HG03457 (cell line): ENCODE results near the gene NFATC2IP.
"Not testable (repeated sequence)": the region's sequence is repeated elsewhere in the genome, so short reads cannot be mapped to it uniquely, and the experiment has no call there.

Experiments
- ATAC-seq: cut with Tn5 transposase; IDR thresholded peaks from one replicate; pipeline ENCODE4 v1.9.1; 2021; ENCODE audit warnings: moderate number of reproducible peaks; ENCODE audit not compliant: unreplicated experiment

Gene NFATC2IP

GRCh38 chr16:28964496-28964895 lies 13.8 kb downstream of the NFATC2IP start:
- ATAC-seq = no peak

- ATAC-seq = no peak
Observed at GRCh38 chr16:28967156-28967555, 16.4 kb downstream of the NFATC2IP start.

GRCh38 chr16:28969696-28970095 lies 19.0 kb downstream of the NFATC2IP start:
- ATAC-seq = not testable (repeated sequence)

- ATAC-seq = no peak
Observed at GRCh38 chr16:28974007-28974436, 23.3 kb downstream of the NFATC2IP start.

GRCh38 chr16:28974437-28975157 lies 23.9 kb downstream of the NFATC2IP start, which contains the start of gene SPNS1:
SPNS1 (plus strand) TSS chr16:28974778; CDS start chr16:28975152, 374 bp downstream.
- peak; percentile 68 for ATAC-seq

GRCh38 chr16:28975158-28975599 lies 24.4 kb downstream of the NFATC2IP start:
- ATAC-seq = no peak

GRCh38 chr16:28977703-28978662 lies 27.2 kb downstream of the NFATC2IP start:
- no peak for ATAC-seq

- not testable (repeated sequence) for ATAC-seq
Observed at GRCh38 chr16:28980330-28980729, 29.6 kb downstream of the NFATC2IP start.

- ATAC-seq = no peak
Observed at GRCh38 chr16:28980929-28981328, 30.2 kb downstream of the NFATC2IP start.

- no peak for ATAC-seq
Observed at GRCh38 chr16:28981517-28981916, 30.8 kb downstream of the NFATC2IP start.

- no peak for ATAC-seq
Observed at GRCh38 chr16:28982418-28982817, 31.7 kb downstream of the NFATC2IP start.

GRCh38 chr16:28982949-28983348 lies 32.2 kb downstream of the NFATC2IP start:
- no peak for ATAC-seq

- ATAC-seq = no peak
Observed at GRCh38 chr16:28983644-28984043, 32.9 kb downstream of the NFATC2IP start.

GRCh38 chr16:28984091-28984490 lies 33.4 kb downstream of the NFATC2IP start:
- no peak for ATAC-seq

GRCh38 chr16:28984619-28985135 lies 33.9 kb downstream of the NFATC2IP start, which contains the start of gene LAT:
LAT (plus strand) TSS chr16:28985052; CDS start chr16:28985418, 366 bp downstream.
- no peak for ATAC-seq

- ATAC-seq = no peak
Observed at GRCh38 chr16:28985211-28986041, 34.7 kb downstream of the NFATC2IP start.

GRCh38 chr16:28986046-28986445 lies 35.3 kb downstream of the NFATC2IP start:
- no peak for ATAC-seq

- no peak for ATAC-seq
Observed at GRCh38 chr16:28986492-28986891, 35.8 kb downstream of the NFATC2IP start.

GRCh38 chr16:28987170-28987853 lies 36.6 kb downstream of the NFATC2IP start:
- no peak for ATAC-seq

- no peak for ATAC-seq
Observed at GRCh38 chr16:28989363-28989762, 38.6 kb downstream of the NFATC2IP start.
